GM19025 (cell line): ENCODE results near the gene ADCY5.

ENCODE experiments used
- ATAC-seq: cut with Tn5 transposase; IDR thresholded peaks from one replicate; pipeline ENCODE4 v1.9.1; 2021; ENCODE audit warnings: mild to moderate bottlenecking, low read depth, moderate library complexity; ENCODE audit not compliant: unreplicated experiment

ADCY5 gene

DNA sequence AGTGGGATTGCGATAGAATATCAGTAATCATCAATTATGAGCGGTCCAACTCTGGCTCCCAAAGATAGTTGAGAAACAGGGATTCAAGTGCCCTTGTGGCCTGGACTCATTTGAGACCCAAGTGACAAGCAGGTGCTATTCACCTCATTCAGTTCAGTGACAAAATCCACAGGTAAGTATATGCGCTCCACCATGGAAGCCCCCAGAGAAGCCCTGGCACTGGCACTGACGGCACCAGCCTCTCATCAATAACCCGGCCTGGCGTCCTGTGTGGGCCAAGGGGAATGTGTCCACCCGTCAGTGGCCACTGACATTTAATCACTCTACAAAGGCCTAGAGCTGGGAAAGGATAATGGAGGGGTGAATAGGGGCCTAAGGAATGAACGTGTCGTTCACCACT, 117.2 kb downstream of the ADCY5 start:
- ATAC-seq = no peak

- ATAC-seq = no peak
Measured at GRCh38 chr3:123331006-123331405, 117.9 kb downstream of the ADCY5 start.

DNA sequence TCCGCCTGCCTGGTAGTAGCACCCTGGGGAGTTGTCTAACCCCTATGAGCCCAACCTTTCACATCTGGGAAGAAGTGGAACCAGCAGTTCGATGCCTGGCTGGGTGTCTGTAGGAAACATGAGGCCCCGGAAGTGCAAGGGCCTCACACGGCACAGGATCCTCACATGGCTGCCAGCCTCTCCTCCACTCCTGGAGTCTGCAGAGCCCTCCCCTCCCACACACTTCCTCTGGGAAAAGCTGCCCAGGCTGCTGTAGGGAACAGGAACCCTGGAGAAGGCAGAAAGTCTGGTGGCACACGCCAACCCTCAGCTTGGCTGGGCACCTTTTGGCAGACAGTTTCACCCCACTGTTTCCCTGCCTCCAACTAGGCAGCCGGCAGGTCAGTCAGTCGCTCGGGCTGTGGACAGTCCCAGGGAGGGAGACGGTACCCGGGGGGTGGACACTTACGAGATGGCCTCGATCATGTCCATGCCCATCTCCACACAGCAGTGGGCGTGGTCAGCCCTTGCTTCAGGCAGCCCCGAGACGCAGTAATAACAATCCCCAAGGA, 118.4 kb downstream of the ADCY5 start:
- ATAC-seq = no peak

DNA sequence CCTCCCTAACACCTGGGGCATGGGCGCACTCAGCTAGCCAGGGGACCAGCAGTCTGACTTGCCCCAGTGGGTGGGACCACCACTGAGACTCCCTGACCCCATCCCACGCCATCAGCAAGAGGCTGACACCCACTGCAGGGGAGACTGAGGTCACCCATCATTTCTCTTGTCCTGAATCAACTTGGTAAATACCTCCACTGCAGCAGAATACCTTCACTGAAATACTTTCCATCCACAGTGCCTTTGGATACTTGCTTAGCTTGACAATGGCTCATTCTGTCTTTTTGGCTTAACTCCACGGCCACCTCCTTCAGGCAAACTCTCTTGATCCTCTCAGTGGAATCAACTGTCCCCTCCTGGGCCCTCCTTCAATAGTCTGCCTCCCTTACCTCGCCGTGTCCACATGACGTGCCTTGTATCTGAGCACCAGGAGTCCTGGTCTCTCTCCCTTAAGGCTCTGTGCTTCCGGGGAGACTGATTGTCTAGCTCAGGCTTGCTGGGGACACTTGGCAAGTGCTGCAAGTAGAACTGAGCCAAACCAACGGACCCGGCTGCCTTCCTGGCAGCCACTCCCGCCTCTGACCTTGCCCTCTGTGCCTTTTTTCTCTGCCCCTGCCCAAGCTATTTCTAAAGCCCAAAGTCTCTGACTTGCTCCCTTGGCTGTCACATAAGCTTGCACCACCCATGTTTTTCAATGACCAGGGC, 119.1 kb downstream of the ADCY5 start:
- no peak for ATAC-seq

DNA sequence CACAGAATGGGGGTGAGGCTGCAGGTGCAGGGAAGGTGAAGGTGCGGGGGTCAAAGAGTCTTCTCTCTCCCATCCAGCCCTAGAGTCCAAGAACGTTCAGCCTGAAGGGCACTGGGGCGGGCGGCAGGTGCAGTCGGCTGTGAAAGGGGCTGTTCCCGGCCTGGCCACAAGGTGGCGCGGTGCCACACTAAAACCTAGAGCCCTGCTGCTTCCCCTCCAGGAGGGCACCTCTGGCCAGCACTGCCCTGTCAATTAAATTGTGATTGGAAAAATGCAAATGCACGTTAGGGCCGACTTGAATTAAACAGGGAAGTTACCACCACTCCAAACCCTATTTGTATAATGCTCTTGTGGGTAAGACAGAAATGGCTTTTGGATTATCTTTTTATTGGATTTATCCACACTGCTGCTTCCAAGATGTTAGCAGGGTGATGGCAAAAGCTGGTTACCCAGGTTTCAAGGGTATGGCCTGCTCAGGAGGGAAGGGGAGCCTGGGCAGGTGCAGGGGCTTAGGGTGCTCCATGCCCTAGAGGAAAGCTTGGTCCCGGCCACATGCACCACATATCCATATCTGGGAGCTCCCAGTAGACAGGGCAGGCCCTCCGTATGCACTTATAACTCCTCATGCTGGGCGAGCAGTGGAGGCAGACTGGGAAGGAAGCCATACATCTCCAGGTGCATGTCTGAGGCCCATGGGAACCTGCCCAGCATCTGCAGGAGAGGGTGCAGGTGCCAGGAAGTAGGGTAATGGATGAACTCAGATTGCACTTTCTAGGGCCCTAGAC, 119.8 kb downstream of the ADCY5 start:
- ATAC-seq = no peak

- no peak for ATAC-seq
Measured at GRCh38 chr3:123327956-123328850, 120.7 kb downstream of the ADCY5 start.

- ATAC-seq = no peak
Measured at GRCh38 chr3:123327480-123327879, 121.4 kb downstream of the ADCY5 start.

GRCh38 chr3:123326531-123326930, 122.4 kb downstream of the ADCY5 start:
- no peak for ATAC-seq

DNA sequence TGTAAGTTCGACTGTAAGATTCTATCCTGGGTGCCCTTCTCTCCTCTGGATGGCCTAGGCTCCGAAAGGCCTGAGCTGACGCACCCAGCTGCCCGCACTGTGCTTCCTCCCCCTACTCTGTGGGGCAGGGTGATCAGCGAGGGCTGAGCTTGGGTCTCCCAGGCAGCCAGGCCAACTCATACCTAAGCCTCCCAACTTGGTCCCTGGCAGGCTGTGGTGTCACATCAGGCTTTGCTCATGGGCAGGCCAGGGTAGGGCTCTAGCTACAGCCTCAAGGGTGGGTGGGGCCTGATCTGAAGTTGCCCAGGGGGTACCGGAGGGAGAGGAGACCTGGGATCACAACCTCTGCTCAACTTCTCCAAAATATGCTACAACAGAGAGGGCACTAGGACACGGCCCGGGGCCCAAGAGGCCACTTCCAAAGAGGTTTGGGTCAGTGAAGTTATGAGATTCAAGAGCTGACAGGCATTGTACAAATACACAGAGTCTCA, 123.1 kb downstream of the ADCY5 start:
- ATAC-seq = no peak

- ATAC-seq = no peak
Measured at GRCh38 chr3:123324880-123325765, 123.8 kb downstream of the ADCY5 start.

DNA sequence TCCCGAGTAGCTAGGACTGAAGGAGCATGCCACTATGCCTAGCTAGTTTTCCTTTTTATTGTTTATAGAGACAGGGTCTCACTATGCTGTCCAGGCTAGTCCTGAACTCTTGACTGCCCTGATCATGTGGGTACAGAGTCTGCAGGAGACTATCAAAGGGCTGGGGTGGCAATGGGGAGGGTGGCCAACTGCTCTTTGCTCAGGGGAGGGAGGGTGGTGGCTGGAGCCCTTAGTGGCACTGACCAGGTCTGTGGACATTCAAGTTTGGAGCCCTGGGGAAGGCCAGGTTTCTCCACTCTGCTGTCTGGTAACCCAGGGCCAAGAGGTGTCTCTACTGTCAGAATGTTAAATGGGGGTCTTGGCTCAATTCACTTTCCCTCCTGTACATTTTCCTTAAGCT, 125.1 kb downstream of the ADCY5 start:
- no peak for ATAC-seq

GRCh38 chr3:123322866-123323265, 126.0 kb downstream of the ADCY5 start:
- ATAC-seq = no peak

DNA sequence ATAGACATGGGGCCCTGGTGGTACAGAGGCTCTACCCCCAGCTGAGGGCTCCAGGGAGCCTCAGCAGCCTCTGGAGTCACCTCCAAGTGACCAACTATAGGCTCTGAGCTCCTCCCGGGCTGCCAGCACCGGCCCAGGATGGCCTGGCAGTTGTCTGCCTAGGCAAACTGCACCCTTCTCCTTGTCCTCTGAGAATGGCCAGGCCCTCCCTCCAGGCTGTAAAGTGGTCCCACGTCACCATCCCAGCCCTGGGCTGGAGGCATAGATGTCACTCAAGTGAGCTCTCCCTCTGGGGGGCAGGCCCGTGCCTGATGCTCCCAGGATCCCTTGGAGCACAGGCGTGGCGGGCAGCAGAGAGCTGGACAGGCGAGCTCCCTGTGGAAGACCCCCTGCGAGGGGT, 127.1 kb downstream of the ADCY5 start:
- no peak for ATAC-seq

- no peak for ATAC-seq
Measured at GRCh38 chr3:123320221-123320620, 128.7 kb downstream of the ADCY5 start.

- ATAC-seq = no peak
Measured at GRCh38 chr3:123319760-123320159, 129.1 kb downstream of the ADCY5 start.

- no peak for ATAC-seq
Measured at GRCh38 chr3:123318374-123318773, 130.5 kb downstream of the ADCY5 start.

DNA sequence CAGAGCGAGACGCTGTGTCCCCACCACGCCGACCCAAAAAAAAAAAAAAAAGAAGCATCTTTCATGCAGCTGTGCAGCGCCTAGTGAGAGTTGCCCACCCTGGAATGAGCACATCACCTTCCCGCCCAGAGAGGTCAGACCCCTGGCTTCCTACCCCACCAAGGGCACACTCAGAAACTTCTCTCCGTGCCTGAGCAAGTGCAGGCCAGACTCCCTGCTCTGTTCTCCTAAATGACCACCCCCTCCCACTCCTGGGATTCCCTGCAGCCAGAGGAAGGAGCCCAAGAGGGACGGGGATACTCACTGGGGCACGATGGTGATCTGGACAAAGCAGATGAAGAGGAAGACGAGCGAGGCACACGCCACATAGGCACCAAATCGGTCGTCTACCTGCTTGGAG, 131.2 kb downstream of the ADCY5 start:
- no peak for ATAC-seq

GRCh38 chr3:123315271-123315595, 133.7 kb downstream of the ADCY5 start:
- no peak for ATAC-seq

DNA sequence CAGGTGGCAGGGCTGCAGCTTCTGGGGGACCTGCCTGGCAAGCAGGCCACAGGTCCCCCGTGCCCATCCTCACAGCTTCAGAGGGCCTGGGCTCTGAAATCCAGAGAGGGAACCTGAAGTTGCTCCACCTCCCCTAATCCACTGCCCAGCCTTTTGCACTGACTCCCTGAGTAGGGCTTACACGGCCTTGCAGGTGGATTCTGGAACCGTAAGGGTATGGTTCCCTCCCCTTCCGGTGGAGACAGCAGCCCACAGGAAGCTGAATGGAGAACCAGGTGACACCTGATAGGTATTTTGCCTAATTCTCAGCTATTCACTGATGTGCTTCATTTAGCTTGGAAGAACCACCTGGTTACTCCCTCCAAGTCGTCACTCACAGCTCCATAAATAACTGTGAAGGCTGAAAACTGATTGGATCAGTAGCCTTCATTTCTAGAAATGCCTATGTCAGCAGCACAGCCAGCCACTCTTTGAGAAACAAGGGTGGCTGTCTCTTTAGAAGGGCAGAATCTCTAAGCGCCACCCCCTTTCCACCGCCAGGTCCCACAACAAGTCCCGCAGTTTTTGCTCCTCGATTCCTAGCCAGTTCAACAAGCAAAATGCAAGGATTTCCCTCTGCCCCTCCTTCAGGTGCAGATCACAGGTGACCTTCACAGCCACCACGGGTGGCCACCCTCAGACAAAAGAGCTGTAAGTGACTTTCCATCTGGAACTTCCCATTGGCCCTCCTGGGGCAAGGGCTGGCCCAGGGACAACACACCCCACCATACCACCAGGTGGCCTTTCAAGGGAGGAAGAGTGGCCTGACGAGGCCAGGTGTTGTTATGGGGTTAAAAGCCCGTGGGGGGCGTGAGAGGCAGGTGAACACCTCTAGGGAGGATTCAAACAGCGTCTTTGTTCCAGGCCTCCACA, 134.3 kb downstream of the ADCY5 start:
- no peak for ATAC-seq
